IMR-90 (cell line): ENCODE results near the gene KIAA1328. TPM values are rescaled to one million over a fixed set of nuclear protein-coding genes. Genes with fewer than 3 reads are reported as not detected.

Experiments
- ATAC-seq: fragments of 200-7000 bp; cut with Tn5 transposase; 2 replicates; pipeline ENCODE4 v1.9.1; 2020; ENCODE audit warnings: low read depth, mild to moderate bottlenecking, moderate library complexity
- BruUV-seq: library from RNA; stranded (reverse); fragments of 400-500 nt; replicated peaks from 2 replicates; lab custom pipeline; 2021; lab: Mats Ljungman, UMichigan
- CTCF ChIA-PET: fragments of 300-600 bp; formaldehyde crosslinking; extraction: SDS; loops from one replicate; lab custom pipeline; 2021; ENCODE audit warnings: antibody characterized with exemption; lab: Yijun Ruan, JAX
- POLR2A ChIA-PET: fragments of 300-600 bp; sonication (Branson Sonifier 250); formaldehyde crosslinking; loops from one replicate; lab custom pipeline; 2022; ENCODE audit warnings: antibody characterized with exemption; ENCODE audit not compliant: unreplicated experiment; lab: Charles Lee
- DNase-seq: peaks from one replicate; pipeline ENCODE4 v3.0.0; 2013
- H2AFZ ChIP-seq: replicated peaks from 2 replicates; pipeline ENCODE3; 2013; ENCODE audit warnings: low read length, mild to moderate bottlenecking; ENCODE audit not compliant: poor library complexity
- H2AK5ac ChIP-seq: 2 replicates; pipeline ENCODE4 v1.6.1; 2013; ENCODE audit warnings: low read depth, low read length, inconsistent platforms
- H2AK9ac ChIP-seq: replicated peaks from 2 replicates; pipeline ENCODE3; 2013; ENCODE audit warnings: mild to moderate bottlenecking, low read depth, low read length, moderate library complexity; ENCODE audit not compliant: poor library complexity
- H2BK120ac ChIP-seq: 2 replicates; pipeline ENCODE4 v1.6.1; 2013; ENCODE audit warnings: low read depth, low read length, inconsistent platforms
- H2BK15ac ChIP-seq: 3 replicates; pipeline ENCODE4 v1.6.1; 2013; ENCODE audit warnings: low read depth, low read length, inconsistent platforms
- H2BK20ac ChIP-seq: 2 replicates; pipeline ENCODE4 v1.6.1; 2013; ENCODE audit warnings: low read depth, mild to moderate bottlenecking, inconsistent platforms, low read length, moderate library complexity
- H2BK5ac ChIP-seq: 2 replicates; pipeline ENCODE4 v1.6.1; 2013; ENCODE audit warnings: mild to moderate bottlenecking, low read depth, low read length, inconsistent platforms; ENCODE audit not compliant: poor library complexity, severe bottlenecking
- H3K14ac ChIP-seq: replicated peaks from 2 replicates; pipeline ENCODE4 v1.6.1; 2013; ENCODE audit warnings: low read depth, low read length, inconsistent platforms
- H3K18ac ChIP-seq: 2 replicates; pipeline ENCODE4 v1.6.1; 2013; ENCODE audit warnings: low read depth, low read length, control low read depth
- H3K23ac ChIP-seq: 2 replicates; pipeline ENCODE4 v1.6.1; 2013; ENCODE audit warnings: low read depth, low read length, inconsistent platforms
- H3K27ac ChIP-seq: 2 replicates; pipeline ENCODE4 v1.5.1; 2013; ENCODE audit warnings: mild to moderate bottlenecking, control low read depth, low read length; ENCODE audit not compliant: insufficient read depth
- H3K27me3 ChIP-seq: 2 replicates; pipeline ENCODE4 v1.6.1; 2013; ENCODE audit warnings: low read length; ENCODE audit not compliant: control insufficient read depth, insufficient read depth
- H3K36me3 ChIP-seq: 2 replicates; pipeline ENCODE4 v1.6.1; 2013; ENCODE audit warnings: low read length, mixed read lengths; ENCODE audit not compliant: control insufficient read depth, insufficient read depth
- H3K4ac ChIP-seq: 2 replicates; pipeline ENCODE4 v1.6.1; 2013; ENCODE audit warnings: low read depth, low read length, inconsistent platforms
- H3K4me1 ChIP-seq: 2 replicates; pipeline ENCODE4 v1.6.1; 2013; ENCODE audit warnings: low read length, mixed read lengths; ENCODE audit not compliant: control insufficient read depth, insufficient read depth
- H3K4me2 ChIP-seq: 2 replicates; pipeline ENCODE4 v1.6.1; 2013; ENCODE audit warnings: low read depth, mild to moderate bottlenecking, control low read depth, low read length, moderate library complexity
- H3K4me3 ChIP-seq: 2 replicates; pipeline ENCODE4 v1.5.1; 2013; ENCODE audit warnings: low read depth, mild to moderate bottlenecking, control low read depth, low read length, moderate library complexity; ENCODE audit not compliant: insufficient read depth
- H3K56ac ChIP-seq: 2 replicates; pipeline ENCODE4 v1.6.1; 2013; ENCODE audit warnings: low read length, inconsistent platforms; ENCODE audit not compliant: insufficient read depth; ENCODE audit errors: extremely low read depth
- H3K79me1 ChIP-seq, 2 experiments: 2 replicates each; pipeline ENCODE4 v1.6.1; 2013; ENCODE audit warnings: low read length in 2 of 2, inconsistent platforms in 1 of 2, low read depth in 1 of 2
- H3K9ac ChIP-seq: 2 replicates; pipeline ENCODE4 v1.6.1; 2013; ENCODE audit warnings: low read depth, low read length, control low read depth
- H3K9me1 ChIP-seq: 2 replicates; pipeline ENCODE4 v1.6.1; 2013; ENCODE audit warnings: low read length, inconsistent platforms; ENCODE audit not compliant: insufficient read depth
- H3K9me3 ChIP-seq: 2 replicates; pipeline ENCODE4 v1.6.1; 2013; ENCODE audit warnings: low read length; ENCODE audit not compliant: control insufficient read depth, insufficient read depth
- H4K20me1 ChIP-seq: 2 replicates; pipeline ENCODE4 v1.6.1; 2013; ENCODE audit warnings: low read length, inconsistent platforms; ENCODE audit not compliant: insufficient read depth
- H4K5ac ChIP-seq: 2 replicates; pipeline ENCODE4 v1.6.1; 2013; ENCODE audit warnings: mild to moderate bottlenecking, low read depth, low read length, control low read depth
- H4K8ac ChIP-seq, 2 experiments: 2 replicates each; pipeline ENCODE4 v1.6.1; 2013; ENCODE audit warnings: low read depth in 2 of 2, low read length in 2 of 2, control low read depth in 1 of 2, inconsistent platforms in 1 of 2
- H4K91ac ChIP-seq: 2 replicates; pipeline ENCODE4 v1.6.1; 2013; ENCODE audit warnings: low read depth, low read length, inconsistent platforms; ENCODE audit not compliant: insufficient read depth
- CHD1 ChIP-seq: IDR thresholded peaks from 2 replicates; pipeline ENCODE4 v1.6.1; 2012; ENCODE audit warnings: low read depth, low read length, improper control_type of control experiment
- FOS ChIP-seq: fragments of 150-350 bp; IDR thresholded peaks from 2 replicates; pipeline ENCODE4 v1.6.1; 2016; ENCODE audit warnings: low read depth, low read length
- MAFK ChIP-seq: IDR thresholded peaks from 2 replicates; pipeline ENCODE4 v1.6.1; 2012; ENCODE audit warnings: low read depth, low read length, improper control_type of control experiment
- RAD21 ChIP-seq: IDR thresholded peaks from 2 replicates; pipeline ENCODE4 v1.6.1; 2012; ENCODE audit warnings: low read length, improper control_type of control experiment
- RFX5 ChIP-seq: IDR thresholded peaks from 2 replicates; pipeline ENCODE4 v1.8.0; 2012; ENCODE audit warnings: low read depth, mild to moderate bottlenecking, low read length, moderate library complexity
- WGBS, 2 experiments: methylation state at CpG; one replicate each; pipeline versions ENCODE4 v1.1.5 to v1.1.7; 2013; ENCODE audit warnings: missing lambda C conversion rate in 2 of 2; ENCODE audit not compliant: insufficient read length in 1 of 2; ENCODE audit errors: extremely low coverage in 2 of 2; 5-methylcytosine and 5-hydroxymethylcytosine counted together
- dilution Hi-C: fragments of 300-500 bp; cut with HindIII; formaldehyde crosslinking; loops from one replicate; pipeline ENCODE4 v1.14.3; 2018; ENCODE audit warnings: low sequenced_read_pairs; ENCODE audit not compliant: unreplicated experiment
- in situ Hi-C: fragments of 300-500 bp; cut with MboI; formaldehyde crosslinking; loops from 3 replicates; pipeline ENCODE4 v1.14.3; 2019; ENCODE audit warnings: low sequenced_read_pairs, inconsistent platforms, mixed read lengths
- intact Hi-C: fragments of 100-400 bp; cut with micrococcal nuclease; formaldehyde crosslinking; loops from 2 replicates; pipeline ENCODE4 v1.10.0; 2022
- polyA plus RNA-seq, 3 experiments: library from polyadenylated mRNA; depleted of rRNA; stranded (reverse); fragments of >200 nt; gene quantifications; 2 replicates each; pipeline ENCODE4 v1.2.3, GENCODE V29; 2012; ENCODE audit warnings: low replicate concordance in 1 of 3
- total RNA-seq: library from RNA; depleted of rRNA; stranded (reverse); fragments of >200 nt; gene quantifications from 2 replicates; pipeline ENCODE4 v1.2.3, GENCODE V29; 2012
- TF ChIP-seq, protein P1 (sequence below): fragments of 150-350 bp; IDR thresholded peaks from 2 replicates; pipeline ENCODE4 v1.6.1; 2017; ENCODE audit warnings: mild to moderate bottlenecking, antibody characterized with exemption, low read length, low read depth
- TF ChIP-seq, protein P2 (sequence below): conservative IDR thresholded peaks from 2 replicates; pipeline ENCODE4 v1.5.1; 2012; ENCODE audit warnings: mild to moderate bottlenecking, low read depth, low read length, improper control_type of control experiment

KIAA1328 gene
- total and polyA plus RNA-seq, 2 of the 4 experiments (the other 2 are of a cell fraction), result 2.4 to 7.0 TPM

DNA sequence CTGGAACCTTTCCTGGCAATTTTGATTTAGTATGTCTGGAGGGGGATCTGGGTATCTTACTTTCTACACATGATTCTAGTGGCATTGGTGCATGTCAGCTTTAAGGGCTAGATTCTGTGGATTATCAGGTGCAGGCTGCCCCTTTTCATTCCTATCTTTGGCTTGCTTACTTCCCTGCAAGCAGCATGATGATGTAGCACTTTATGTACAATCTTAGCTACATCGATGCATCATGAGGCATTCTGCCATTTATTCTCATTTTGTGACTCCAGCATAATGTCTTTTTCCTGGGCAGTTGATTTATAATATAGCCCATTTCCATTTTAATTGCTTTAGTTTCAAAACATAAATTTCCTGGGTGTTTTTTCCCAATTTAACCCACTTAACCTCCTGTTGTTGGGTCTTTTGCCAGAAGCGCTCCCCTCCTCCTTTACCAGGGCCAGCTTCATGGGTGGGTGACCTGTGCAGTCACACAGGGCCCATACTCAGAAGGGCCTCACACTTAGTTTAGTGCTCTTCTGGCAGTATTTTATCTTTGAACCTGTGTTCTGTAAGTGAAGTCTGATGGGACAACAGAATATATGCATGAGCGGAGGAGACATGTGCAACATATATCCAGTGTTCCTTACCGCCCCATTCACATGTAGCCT lies 36.2 kb upstream of the KIAA1328 start:
- ATAC-seq (no peak), DNase-seq (no peak)
- H2BK5ac ChIP-seq, result no peak overlapping the region
- no peak overlapping the region for H2AK5ac ChIP-seq
- H2BK20ac ChIP-seq, result no peak overlapping the region
- WGBS, 2 experiments, result no CpG with 5 or more reads among the region's 4 CpGs
- H2BK120ac ChIP-seq, result no peak overlapping the region
- ChIA-PET CTCF (no interaction called here), POLR2A (no interaction called here)
- TF ChIP-seq, protein P1, sequence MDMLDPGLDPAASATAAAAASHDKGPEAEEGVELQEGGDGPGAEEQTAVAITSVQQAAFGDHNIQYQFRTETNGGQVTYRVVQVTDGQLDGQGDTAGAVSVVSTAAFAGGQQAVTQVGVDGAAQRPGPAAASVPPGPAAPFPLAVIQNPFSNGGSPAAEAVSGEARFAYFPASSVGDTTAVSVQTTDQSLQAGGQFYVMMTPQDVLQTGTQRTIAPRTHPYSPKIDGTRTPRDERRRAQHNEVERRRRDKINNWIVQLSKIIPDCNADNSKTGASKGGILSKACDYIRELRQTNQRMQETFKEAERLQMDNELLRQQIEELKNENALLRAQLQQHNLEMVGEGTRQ, result no peak
- TF ChIP-seq MAFK, result no peak
- no peak for TF ChIP-seq RFX5
- no peak for TF ChIP-seq RAD21
- no peak for TF ChIP-seq CHD1
- no peak for TF ChIP-seq FOS
- TF ChIP-seq, protein P2, sequence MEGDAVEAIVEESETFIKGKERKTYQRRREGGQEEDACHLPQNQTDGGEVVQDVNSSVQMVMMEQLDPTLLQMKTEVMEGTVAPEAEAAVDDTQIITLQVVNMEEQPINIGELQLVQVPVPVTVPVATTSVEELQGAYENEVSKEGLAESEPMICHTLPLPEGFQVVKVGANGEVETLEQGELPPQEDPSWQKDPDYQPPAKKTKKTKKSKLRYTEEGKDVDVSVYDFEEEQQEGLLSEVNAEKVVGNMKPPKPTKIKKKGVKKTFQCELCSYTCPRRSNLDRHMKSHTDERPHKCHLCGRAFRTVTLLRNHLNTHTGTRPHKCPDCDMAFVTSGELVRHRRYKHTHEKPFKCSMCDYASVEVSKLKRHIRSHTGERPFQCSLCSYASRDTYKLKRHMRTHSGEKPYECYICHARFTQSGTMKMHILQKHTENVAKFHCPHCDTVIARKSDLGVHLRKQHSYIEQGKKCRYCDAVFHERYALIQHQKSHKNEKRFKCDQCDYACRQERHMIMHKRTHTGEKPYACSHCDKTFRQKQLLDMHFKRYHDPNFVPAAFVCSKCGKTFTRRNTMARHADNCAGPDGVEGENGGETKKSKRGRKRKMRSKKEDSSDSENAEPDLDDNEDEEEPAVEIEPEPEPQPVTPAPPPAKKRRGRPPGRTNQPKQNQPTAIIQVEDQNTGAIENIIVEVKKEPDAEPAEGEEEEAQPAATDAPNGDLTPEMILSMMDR, result no peak
- H3K27ac ChIP-seq, result no peak overlapping the region
- H3K9ac ChIP-seq, result no peak overlapping the region
- intact Hi-C loops, result no loop called here
- H2AK9ac ChIP-seq, result no peak overlapping the region
- H3K14ac ChIP-seq, result no peak overlapping the region
- H2BK15ac ChIP-seq, result no peak overlapping the region
- no peak overlapping the region for H3K4me2 ChIP-seq
- no peak overlapping the region for H4K5ac ChIP-seq
- dilution Hi-C loops, result no loop called here
- no peak overlapping the region for H3K4me3 ChIP-seq
- no peaks in the 10 kb centered on the region for H3K9me3 ChIP-seq
- no peaks in the 10 kb centered on the region for H4K20me1 ChIP-seq
- no peak overlapping the region for H3K18ac ChIP-seq
- H3K36me3 ChIP-seq, result peaks cover 22% of the 10 kb centered on the region
- no peak overlapping the region for H3K56ac ChIP-seq
- H3K27me3 ChIP-seq, result no peaks in the 10 kb centered on the region
- no peaks in the 10 kb centered on the region for H3K4me1 ChIP-seq
- in situ Hi-C loops, result no loop called here
- no TSS peak for BruUV-seq
- H2AFZ ChIP-seq, result no peak overlapping the region
- no peak overlapping the region for H3K4ac ChIP-seq
- no peaks in the 10 kb centered on the region for H3K79me1 ChIP-seq
- no peaks in the 10 kb centered on the region; the same call in 1 of the 2 replicates for H3K9me1 ChIP-seq
- H3K23ac ChIP-seq, result no peak overlapping the region
- no peak overlapping the region for H4K8ac ChIP-seq
- H4K91ac ChIP-seq, result no peak overlapping the region
